Trophoblast cell (in vitro differentiated cells and primary cell): ENCODE results near the gene RAB11FIP3.

Experiments used
- DNase-seq, 2 donors: peaks; one replicate each; pipeline ENCODE4 v3.0.0-alpha.2; 2016
- H2AFZ ChIP-seq: 2 replicates; pipeline ENCODE4 v1.6.1; 2013; ENCODE audit warnings: low read length, moderate library complexity, mild to moderate bottlenecking; ENCODE audit not compliant: insufficient read depth, poor library complexity
- H2AK5ac ChIP-seq: 2 replicates; pipeline ENCODE4 v1.6.1; 2013; ENCODE audit warnings: mild to moderate bottlenecking, low read length
- H2BK120ac ChIP-seq: 2 replicates; pipeline ENCODE4 v1.6.1; 2013; ENCODE audit warnings: low read length, mild to moderate bottlenecking, moderate library complexity; ENCODE audit not compliant: insufficient read depth, poor library complexity
- H2BK12ac ChIP-seq: 2 replicates; pipeline ENCODE4 v1.6.1; 2013; ENCODE audit warnings: mild to moderate bottlenecking, low read length, moderate library complexity
- H2BK5ac ChIP-seq: 2 replicates; pipeline ENCODE4 v1.6.1; 2013; ENCODE audit warnings: low read length, low read depth, moderate library complexity, mild to moderate bottlenecking; ENCODE audit not compliant: poor library complexity
- H3K14ac ChIP-seq: 2 replicates; pipeline ENCODE4 v1.6.1; 2013; ENCODE audit warnings: mild to moderate bottlenecking, low read length
- H3K18ac ChIP-seq: 2 replicates; pipeline ENCODE4 v1.6.1; 2013; ENCODE audit warnings: mild to moderate bottlenecking, low read length
- H3K23ac ChIP-seq: 2 replicates; pipeline ENCODE4 v1.6.1; 2013; ENCODE audit warnings: low read length
- H3K27ac ChIP-seq: 2 replicates; pipeline ENCODE4 v1.5.1; 2013; ENCODE audit warnings: low read depth, mild to moderate bottlenecking, inconsistent platforms, low read length, moderate library complexity
- H3K27me3 ChIP-seq: 2 replicates; pipeline ENCODE4 v1.6.1; 2013; ENCODE audit warnings: inconsistent platforms, mild to moderate bottlenecking, low read length, moderate library complexity; ENCODE audit not compliant: insufficient read depth
- H3K36me3 ChIP-seq, 2 experiments: 1 replicate in 1 of 2; 2 replicates in 1 of 2; pipeline ENCODE4 v1.6.1; 2013; ENCODE audit warnings: low read length in 2 of 2, mild to moderate bottlenecking in 2 of 2, moderate library complexity in 1 of 2; ENCODE audit not compliant: insufficient read depth in 2 of 2, control insufficient read depth in 1 of 2
- H3K4ac ChIP-seq: 2 replicates; pipeline ENCODE4 v1.6.1; 2013; ENCODE audit warnings: low read depth, mild to moderate bottlenecking, low read length, moderate library complexity
- H3K4me1 ChIP-seq, 2 experiments: 1 replicate in 1 of 2; 2 replicates in 1 of 2; pipeline ENCODE4 v1.6.1; 2013; ENCODE audit warnings: low read length in 2 of 2, mild to moderate bottlenecking in 2 of 2, moderate library complexity in 1 of 2; ENCODE audit not compliant: insufficient read depth in 2 of 2, control insufficient read depth in 1 of 2
- H3K4me2 ChIP-seq: 2 replicates; pipeline ENCODE4 v1.6.1; 2013; ENCODE audit warnings: inconsistent platforms, mild to moderate bottlenecking, low read length, moderate library complexity
- H3K4me3 ChIP-seq: 2 replicates; pipeline ENCODE4 v1.5.1; 2013; ENCODE audit warnings: mild to moderate bottlenecking, low read depth, low read length, inconsistent platforms
- H3K79me1 ChIP-seq: one replicate; pipeline ENCODE4 v1.6.1; 2013; ENCODE audit warnings: low read length
- H3K79me2 ChIP-seq: 2 replicates; pipeline ENCODE4 v1.6.1; 2013; ENCODE audit warnings: low read length, mild to moderate bottlenecking; ENCODE audit not compliant: control insufficient read depth, insufficient read depth, poor library complexity
- H3K9ac ChIP-seq: 2 replicates; pipeline ENCODE4 v1.6.1; 2013; ENCODE audit warnings: mild to moderate bottlenecking, low read length
- H3K9me3 ChIP-seq: 2 replicates; pipeline ENCODE4 v1.6.1; 2013; ENCODE audit warnings: low read depth, mild to moderate bottlenecking, control low read depth, inconsistent platforms, low read length; ENCODE audit not compliant: insufficient read depth
- H4K12ac ChIP-seq: 2 replicates; pipeline ENCODE4 v1.6.1; 2013; ENCODE audit warnings: low read depth, mild to moderate bottlenecking, low read length, moderate library complexity
- H4K8ac ChIP-seq: 2 replicates; pipeline ENCODE4 v1.6.1; 2013; ENCODE audit warnings: low read depth, mild to moderate bottlenecking, low read length, moderate library complexity
- H4K91ac ChIP-seq: one replicate; pipeline ENCODE4 v1.6.1; 2013; ENCODE audit warnings: low read depth, mild to moderate bottlenecking, low read length, moderate library complexity
- WGBS: extraction: QIAGEN DNeasy Blood & Tissue Kit; methylation state at CpG from one replicate; pipeline ENCODE4 v1.1.7; 2013; ENCODE audit warnings: missing lambda C conversion rate; ENCODE audit not compliant: insufficient read length, insufficient coverage; ENCODE audit errors: extremely low coverage; 5-methylcytosine and 5-hydroxymethylcytosine counted together

RAB11FIP3 gene

GRCh38 chr16:425740-426114, 278 bp downstream of the RAB11FIP3 start:
- Histone ChIP-seq H3K27me3 (peaks cover 17% of the 10 kb centered on the region), H2BK5ac (no peak overlapping the region), H3K4ac (no peak overlapping the region), H3K4me3 (peak overlapping the region; percentile 71), H3K4me2 (peak overlapping the region; percentile 84), H3K14ac (peak overlapping the region; percentile 42), H3K9me3 (peaks cover 2% of the 10 kb centered on the region), H2BK120ac (no peak overlapping the region), H3K27ac (no peak overlapping the region), H3K36me3 (peaks cover 0 to 2% of the 10 kb centered on the region in 2 experiments), H3K4me1 (peaks cover 15 to 18% of the 10 kb centered on the region in 2 experiments), H2AK5ac (no peak overlapping the region), H2BK12ac (no peak overlapping the region), H4K8ac (peak overlapping the region; percentile 51), H4K12ac (no peak overlapping the region), H3K23ac (no peak overlapping the region), H2AFZ (peak overlapping the region; percentile 70), H3K79me1 (peaks cover 5% of the 10 kb centered on the region), H3K9ac (peak overlapping the region; percentile 71), H3K79me2 (peaks cover 10% of the 10 kb centered on the region), H4K91ac (peak overlapping the region; percentile 55), H3K18ac (peak overlapping the region; percentile 56)
- no CpG with 5 or more reads among the region's 63 CpGs for WGBS
- peak in 1 of 2 donors; percentile 39 for DNase-seq

- Histone ChIP-seq H3K79me1 (peaks cover 5% of the 10 kb centered on the region), H2AFZ (peak overlapping the region; percentile 12), H4K91ac (peak overlapping the region; percentile 55), H2BK5ac (no peak overlapping the region), H3K23ac (no peak overlapping the region), H3K4me2 (peak overlapping the region; percentile 84), H3K4me1 (peaks cover 15 to 18% of the 10 kb centered on the region in 2 experiments), H3K79me2 (peaks cover 12% of the 10 kb centered on the region), H3K36me3 (peaks cover 2% of the 10 kb centered on the region in 2 experiments), H4K12ac (peak overlapping the region; percentile 16), H3K14ac (peak overlapping the region; percentile 42), H3K27me3 (peaks cover 17% of the 10 kb centered on the region), H2BK120ac (no peak overlapping the region), H4K8ac (peak overlapping the region; percentile 75), H2AK5ac (peak overlapping the region; percentile 71), H3K4me3 (peak overlapping the region; percentile 71), H3K4ac (peak overlapping the region; percentile 68), H3K27ac (no peak overlapping the region), H3K9me3 (peaks cover 2% of the 10 kb centered on the region), H2BK12ac (no peak overlapping the region), H3K18ac (peak overlapping the region; percentile 98), H3K9ac (peak overlapping the region; percentile 71)
- WGBS = no CpG with 5 or more reads among the region's 97 CpGs
- peak in 1 of 2 donors; percentile 23 for DNase-seq
Observed at GRCh38 chr16:426115-426905, 861 bp downstream of the RAB11FIP3 start.

GRCh38 chr16:426906-427249, 1.4 kb downstream of the RAB11FIP3 start:
- H3K27ac ChIP-seq = no peak overlapping the region
- DNase-seq = no peak
- H4K91ac ChIP-seq = no peak overlapping the region
- H3K4me1 ChIP-seq = peaks cover 15 to 18% of the 10 kb centered on the region in 2 experiments
- no peak overlapping the region for H2BK12ac ChIP-seq
- peaks cover 2% of the 10 kb centered on the region in 2 experiments for H3K36me3 ChIP-seq
- no peak overlapping the region for H2AK5ac ChIP-seq
- H3K4me2 ChIP-seq = peak overlapping the region; percentile 84
- H3K14ac ChIP-seq = no peak overlapping the region
- no peak overlapping the region for H2AFZ ChIP-seq
- H2BK5ac ChIP-seq = no peak overlapping the region
- H3K18ac ChIP-seq = no peak overlapping the region
- peak overlapping the region; percentile 75 for H4K8ac ChIP-seq
- WGBS = no CpG with 5 or more reads among the region's 13 CpGs
- no peak overlapping the region for H4K12ac ChIP-seq
- peak overlapping the region; percentile 68 for H3K4ac ChIP-seq
- H2BK120ac ChIP-seq = no peak overlapping the region
- H3K9ac ChIP-seq = no peak overlapping the region
- peaks cover 17% of the 10 kb centered on the region for H3K27me3 ChIP-seq
- H3K4me3 ChIP-seq = peak overlapping the region; percentile 25
- H3K79me1 ChIP-seq = peaks cover 5% of the 10 kb centered on the region
- no peak overlapping the region for H3K23ac ChIP-seq
- peaks cover 2% of the 10 kb centered on the region for H3K9me3 ChIP-seq
- peaks cover 12% of the 10 kb centered on the region for H3K79me2 ChIP-seq

- Histone ChIP-seq H2AFZ (no peak overlapping the region), H3K79me2 (peaks cover 12% of the 10 kb centered on the region), H3K9ac (peak overlapping the region; percentile 56), H2BK120ac (no peak overlapping the region), H3K14ac (no peak overlapping the region), H3K23ac (peak overlapping the region; percentile 78), H4K12ac (no peak overlapping the region), H3K79me1 (peaks cover 5% of the 10 kb centered on the region), H3K4ac (no peak overlapping the region), H3K9me3 (peaks cover 2% of the 10 kb centered on the region), H3K18ac (no peak overlapping the region), H4K8ac (no peak overlapping the region), H2AK5ac (no peak overlapping the region), H3K36me3 (peaks cover 2% of the 10 kb centered on the region in 2 experiments), H3K27ac (no peak overlapping the region), H4K91ac (no peak overlapping the region), H3K27me3 (peaks cover 17% of the 10 kb centered on the region), H3K4me3 (no peak overlapping the region), H2BK12ac (no peak overlapping the region), H3K4me1 (peaks cover 15 to 18% of the 10 kb centered on the region in 2 experiments), H3K4me2 (peak overlapping the region; percentile 84), H2BK5ac (no peak overlapping the region)
- no peak for DNase-seq
- WGBS = no CpG with 5 or more reads among the region's 10 CpGs
Observed at GRCh38 chr16:427250-427649, 1.8 kb downstream of the RAB11FIP3 start.
